Lower leg skin (tissue), 4 donors: ENCODE measurements around the gene RPS26. TPM values are rescaled to one million over a fixed set of nuclear protein-coding genes. Genes with fewer than 3 reads are reported as not detected.
"Not testable (repeated sequence)": the region's sequence is repeated elsewhere in the genome, so short reads cannot be mapped to it uniquely, and the experiment has no call there.

ENCODE experiments used
- DNase-seq, 2 donors: peaks; one replicate each; pipeline ENCODE4 v3.0.0-alpha.2; 2019; ENCODE audit warnings: low spot score in 2 of 2
- H3K4me3 ChIP-seq: fragments of 200-600 bp; sonication (generic); 2 replicates; pipeline ENCODE4 v1.5.1; 2017; ENCODE audit warnings: mild to moderate bottlenecking, low read depth; ENCODE audit not compliant: poor library complexity, severe bottlenecking
- CTCF ChIP-seq, 3 donors: fragments of 450-650 bp; IDR thresholded peaks; one replicate each; pipeline ENCODE4 v1.5.1; 2016; ENCODE audit warnings: antibody characterized with exemption in 3 of 3, mild to moderate bottlenecking in 3 of 3, moderate library complexity in 2 of 3
- POLR2A ChIP-seq, 2 donors: fragments of 450-650 bp; IDR thresholded peaks; one replicate each; pipeline ENCODE4 v1.6.1; 2016 to 2017; ENCODE audit warnings: antibody characterized with exemption in 2 of 2, mild to moderate bottlenecking in 1 of 2, moderate library complexity in 1 of 2
- WGBS, 2 donors: methylation state at CpG; one replicate each; pipeline ENCODE4 v1.1.5; 2018; 5-methylcytosine and 5-hydroxymethylcytosine counted together
- intact Hi-C: fragments of 100-400 bp; cut with DNase I; formaldehyde crosslinking; loops from one replicate; pipeline ENCODE4 v1.15.0; 2023; ENCODE audit warnings: low total_unique reads
- total RNA-seq, 4 donors: library from RNA; depleted of rRNA; stranded (reverse); fragments of >200 nt; gene quantifications; one replicate each; pipeline ENCODE4 v1.1.0, GENCODE V29; 2016

The RPS26 gene
- total RNA-seq, 4 donors from 2014 or later, result 390 to 2,886 (median 552) TPM

DNA sequence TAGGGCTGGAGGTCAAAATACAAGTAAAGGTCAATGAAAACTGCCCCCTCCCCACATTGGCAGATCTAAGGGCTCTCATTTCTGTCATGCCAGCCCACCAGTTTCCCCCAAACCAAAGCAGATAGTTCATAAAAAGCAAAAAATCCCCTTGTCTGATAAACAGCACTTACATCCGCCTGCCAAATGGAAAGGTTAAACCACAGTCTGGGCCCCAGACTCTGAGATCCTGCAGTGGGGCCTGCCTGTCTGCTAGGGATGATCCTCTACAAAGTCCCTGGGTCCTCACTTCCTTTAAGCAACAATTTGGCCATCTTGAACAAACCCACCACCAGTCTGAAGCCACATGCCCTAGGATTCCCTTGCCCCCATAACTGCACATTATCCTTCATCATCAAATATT is 9.7 kb upstream of the RPS26 start:
- H3K4me3 ChIP-seq, result no peak overlapping the region
- TF ChIP-seq POLR2A (IDR thresholded peaks at IDR 0.05) (no peak), CTCF (IDR thresholded peaks at IDR 0.05) (no peak)
- intact Hi-C loops, result no loop called here
- WGBS, 2 donors, result 95 to 100% methylated on average over 1 of the region's 1 CpG
- DNase-seq, result no peak

DNA sequence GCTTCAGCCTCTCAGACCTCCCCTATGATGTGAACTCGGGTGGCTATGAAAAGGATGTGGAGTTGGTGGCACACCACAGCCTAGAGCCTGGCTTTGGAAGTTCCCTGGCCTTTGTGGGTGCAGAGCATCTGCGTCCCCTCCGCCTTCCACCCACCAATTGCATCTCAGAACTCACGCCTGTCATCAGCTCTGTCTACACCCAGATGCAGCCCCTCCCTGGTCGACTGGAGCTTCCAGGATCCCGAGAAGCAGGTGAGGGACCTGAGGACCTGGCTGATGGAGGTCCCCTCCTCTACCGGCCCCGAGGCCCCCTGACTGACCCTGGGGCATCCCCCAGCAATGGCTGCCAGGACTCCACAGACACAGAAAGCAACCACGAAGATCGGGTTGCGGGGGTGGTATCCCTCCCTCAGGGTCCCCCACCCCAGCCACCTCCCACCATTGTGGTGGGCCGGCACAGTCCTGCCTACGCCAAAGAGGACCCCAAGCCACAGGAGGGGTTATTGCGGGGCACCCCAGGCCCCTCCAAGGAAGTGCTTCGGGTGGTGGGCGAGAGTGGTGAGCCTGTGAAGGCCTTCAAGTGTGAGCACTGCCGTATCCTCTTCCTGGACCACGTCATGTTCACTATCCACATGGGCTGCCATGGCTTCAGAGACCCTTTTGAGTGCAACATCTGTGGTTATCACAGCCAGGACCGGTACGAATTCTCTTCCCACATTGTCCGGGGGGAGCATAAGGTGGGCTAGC is 7.0 kb upstream of the RPS26 start:
- no peak overlapping the region for H3K4me3 ChIP-seq
- no peak for TF ChIP-seq POLR2A (IDR thresholded peaks at IDR 0.05)
- WGBS, 2 donors, result 81 to 91% methylated on average over 21 of the region's 21 CpGs
- no peak for DNase-seq
- intact Hi-C loops, result no loop called here

- no peak overlapping the region for H3K4me3 ChIP-seq
- intact Hi-C loops, result no loop called here
- 66 to 76% methylated on average over 2 of the region's 2 CpGs for WGBS, 2 donors
- no peak for DNase-seq
- TF ChIP-seq CTCF (IDR thresholded peaks at IDR 0.05), result no peak
Observed at GRCh38 chr12:56037161-56037560, 4.6 kb upstream of the RPS26 start.

- TF ChIP-seq CTCF (IDR thresholded peaks at IDR 0.05), result no peak
- TF ChIP-seq POLR2A (IDR thresholded peaks at IDR 0.05), result no peak
- 73 to 79% methylated on average over 2 of the region's 2 CpGs for WGBS, 2 donors
- no peak for DNase-seq
- intact Hi-C loops, result no loop called here
- no peak overlapping the region for H3K4me3 ChIP-seq
Observed at GRCh38 chr12:56038022-56038655, 3.6 kb upstream of the RPS26 start.

DNA sequence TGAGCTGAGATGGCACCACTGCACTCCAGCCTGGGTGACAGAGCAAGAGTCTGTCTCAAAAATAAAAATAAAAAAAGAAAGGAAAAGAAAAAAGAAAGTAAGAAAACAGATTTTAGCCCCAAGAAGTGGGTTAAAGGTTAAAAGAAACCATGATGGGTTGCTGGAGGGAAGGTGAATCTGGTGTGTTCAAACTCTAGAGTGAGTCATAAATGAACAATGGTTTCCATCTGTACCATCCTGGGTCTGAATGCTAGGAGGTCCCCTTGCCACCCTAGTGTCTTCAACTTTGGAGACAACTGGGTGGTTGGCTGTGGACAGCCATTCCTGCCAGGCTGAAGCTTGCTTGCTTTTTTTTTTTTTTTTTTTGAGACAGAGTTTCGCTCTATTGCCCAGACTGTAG is 1.6 kb upstream of the RPS26 start:
- no peak for TF ChIP-seq CTCF (IDR thresholded peaks at IDR 0.05)
- TF ChIP-seq POLR2A (IDR thresholded peaks at IDR 0.05), result no peak
- DNase-seq, result no peak
- WGBS, 2 donors, result 100% methylated on average over 1 of the region's 1 CpG
- no peak overlapping the region for H3K4me3 ChIP-seq
- intact Hi-C loops, result no loop called here

DNA sequence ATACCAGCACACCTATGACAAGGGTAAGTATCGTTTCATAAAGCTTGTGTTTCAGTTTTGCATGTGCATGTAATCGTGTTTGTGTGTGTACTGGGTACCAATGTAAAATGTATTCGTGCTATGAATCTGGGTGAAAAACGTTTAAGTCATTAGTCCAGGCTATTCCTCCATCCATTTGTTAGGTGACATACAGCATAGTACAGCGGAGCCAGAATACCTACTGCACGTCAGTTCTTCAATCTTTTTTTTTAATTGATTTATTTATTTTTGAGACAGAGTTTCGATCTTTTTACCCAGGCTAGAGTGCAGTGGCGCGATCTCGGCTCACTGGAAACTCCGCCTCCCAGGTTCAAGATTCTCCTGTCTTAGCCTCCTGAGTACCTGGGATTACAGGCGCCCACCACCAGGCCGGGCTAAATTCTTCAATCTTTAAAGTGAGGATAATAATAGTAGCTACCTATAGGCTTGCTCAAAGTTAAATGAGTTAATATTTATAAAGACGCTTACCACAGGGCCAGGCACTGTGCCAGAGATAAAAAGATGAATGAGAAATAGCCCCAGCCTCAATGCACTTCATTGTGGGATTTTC is 661 bp upstream of the RPS26 start:
- TF ChIP-seq CTCF (IDR thresholded peaks at IDR 0.05), result no peak
- no peak for TF ChIP-seq POLR2A (IDR thresholded peaks at IDR 0.05)
- H3K4me3 ChIP-seq, result no peak overlapping the region
- no peak for DNase-seq
- WGBS, 2 donors, result 55 to 62% methylated on average over 14 of the region's 14 CpGs
- intact Hi-C loops, result no loop called here

DNA sequence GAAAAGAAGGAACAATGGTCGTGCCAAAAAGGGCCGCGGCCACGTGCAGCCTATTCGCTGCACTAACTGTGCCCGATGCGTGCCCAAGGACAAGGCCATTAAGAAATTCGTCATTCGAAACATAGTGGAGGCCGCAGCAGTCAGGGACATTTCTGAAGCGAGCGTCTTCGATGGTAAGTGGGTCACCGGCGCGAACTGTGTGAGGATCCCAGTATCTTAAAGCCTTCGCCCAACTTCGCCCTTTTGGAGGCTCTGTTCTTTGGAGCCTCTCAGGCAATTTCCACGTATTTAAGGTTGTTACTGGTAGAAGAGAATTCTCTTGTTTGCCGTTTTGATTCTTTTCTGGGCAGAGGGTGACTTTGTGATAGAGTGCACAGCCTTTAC is 704 bp downstream of the RPS26 start:
- intact Hi-C loops, DNase-seq: not testable (repeated sequence)
- H3K4me3 ChIP-seq, result peak overlapping the region; percentile 82
- WGBS, 2 donors, result 0% methylated on average over 20 of the region's 20 CpGs
